Activated naive CD8-positive, alpha-beta T cell (primary cell): ENCODE data around the gene PTCD1.

Experiments used
- H3K27ac Mint-ChIP-seq: one replicate; pipeline ENCODE4 v1.8.0; 2021; ENCODE audit warnings: mixed read lengths
- H3K27me3 Mint-ChIP-seq: one replicate; pipeline ENCODE4 v1.8.0; 2021; ENCODE audit warnings: mixed read lengths
- H3K36me3 Mint-ChIP-seq: one replicate; pipeline ENCODE4 v1.8.0; 2021; ENCODE audit warnings: mixed read lengths
- H3K4me1 Mint-ChIP-seq: one replicate; pipeline ENCODE4 v1.8.0; 2021; ENCODE audit warnings: low read depth, mixed read lengths
- H3K4me3 Mint-ChIP-seq: one replicate; pipeline ENCODE4 v1.8.0; 2021; ENCODE audit warnings: mild to moderate bottlenecking, mixed read lengths
- H3K9me3 Mint-ChIP-seq: one replicate; pipeline ENCODE4 v1.8.0; 2021; ENCODE audit warnings: low read depth, mixed read lengths

The PTCD1 gene

GRCh38 chr7:99407872-99408378 lies 30.7 kb downstream of the PTCD1 start:
- Mint-ChIP-seq H3K27ac (peak overlapping the region; percentile 99), H3K4me1 (peaks cover 54% of the 10 kb centered on the region), H3K4me3 (peak overlapping the region; percentile 97), H3K9me3 (no peaks in the 10 kb centered on the region), H3K27me3 (no peaks in the 10 kb centered on the region), H3K36me3 (peaks cover 2% of the 10 kb centered on the region)

GRCh38 chr7:99406557-99406956 lies 32.0 kb downstream of the PTCD1 start:
- H3K4me3 Mint-ChIP-seq, result peak overlapping the region; percentile 97
- no peaks in the 10 kb centered on the region for H3K27me3 Mint-ChIP-seq
- peaks cover 4% of the 10 kb centered on the region for H3K36me3 Mint-ChIP-seq
- peaks cover 49% of the 10 kb centered on the region for H3K4me1 Mint-ChIP-seq
- no peaks in the 10 kb centered on the region for H3K9me3 Mint-ChIP-seq
- H3K27ac Mint-ChIP-seq, result peak overlapping the region; percentile 99

- peaks cover 37% of the 10 kb centered on the region for H3K4me1 Mint-ChIP-seq
- no peaks in the 10 kb centered on the region for H3K9me3 Mint-ChIP-seq
- H3K36me3 Mint-ChIP-seq, result peaks cover 4% of the 10 kb centered on the region
- peak overlapping the region; percentile 28 for H3K27ac Mint-ChIP-seq
- no peak overlapping the region for H3K4me3 Mint-ChIP-seq
- H3K27me3 Mint-ChIP-seq, result no peaks in the 10 kb centered on the region
Measured at GRCh38 chr7:99404977-99405320, 33.6 kb downstream of the PTCD1 start.

GRCh38 chr7:99404235-99404976 lies 34.2 kb downstream of the PTCD1 start:
- Mint-ChIP-seq H3K9me3 (no peaks in the 10 kb centered on the region), H3K4me1 (peaks cover 34% of the 10 kb centered on the region), H3K27ac (peak overlapping the region; percentile 77), H3K27me3 (no peaks in the 10 kb centered on the region), H3K4me3 (no peak overlapping the region), H3K36me3 (peaks cover 4% of the 10 kb centered on the region)

GRCh38 chr7:99403764-99404163 lies 34.8 kb downstream of the PTCD1 start:
- Mint-ChIP-seq H3K4me1 (peaks cover 34% of the 10 kb centered on the region), H3K4me3 (no peak overlapping the region), H3K27ac (peak overlapping the region; percentile 77), H3K27me3 (no peaks in the 10 kb centered on the region), H3K36me3 (peaks cover 5% of the 10 kb centered on the region), H3K9me3 (no peaks in the 10 kb centered on the region)

GRCh38 chr7:99402854-99403253 lies 35.7 kb downstream of the PTCD1 start:
- H3K9me3 Mint-ChIP-seq, result no peaks in the 10 kb centered on the region
- peaks cover 6% of the 10 kb centered on the region for H3K36me3 Mint-ChIP-seq
- no peak overlapping the region for H3K4me3 Mint-ChIP-seq
- peaks cover 34% of the 10 kb centered on the region for H3K4me1 Mint-ChIP-seq
- peak overlapping the region; percentile 4 for H3K27ac Mint-ChIP-seq
- no peaks in the 10 kb centered on the region for H3K27me3 Mint-ChIP-seq

- H3K27me3 Mint-ChIP-seq, result no peaks in the 10 kb centered on the region
- H3K36me3 Mint-ChIP-seq, result peaks cover 6% of the 10 kb centered on the region
- no peaks in the 10 kb centered on the region for H3K9me3 Mint-ChIP-seq
- H3K27ac Mint-ChIP-seq, result peak overlapping the region; percentile 16
- H3K4me1 Mint-ChIP-seq, result peaks cover 14% of the 10 kb centered on the region
- no peak overlapping the region for H3K4me3 Mint-ChIP-seq
Measured at GRCh38 chr7:99399597-99399996, 39.0 kb downstream of the PTCD1 start.

- H3K4me1 Mint-ChIP-seq, result peaks cover 12% of the 10 kb centered on the region
- no peak overlapping the region for H3K4me3 Mint-ChIP-seq
- no peaks in the 10 kb centered on the region for H3K27me3 Mint-ChIP-seq
- H3K27ac Mint-ChIP-seq, result peak overlapping the region; percentile 50
- no peaks in the 10 kb centered on the region for H3K9me3 Mint-ChIP-seq
- peaks cover 6% of the 10 kb centered on the region for H3K36me3 Mint-ChIP-seq
Measured at GRCh38 chr7:99398891-99399445, 39.6 kb downstream of the PTCD1 start.

- H3K9me3 Mint-ChIP-seq, result no peaks in the 10 kb centered on the region
- H3K4me1 Mint-ChIP-seq, result peaks cover 18% of the 10 kb centered on the region
- no peak overlapping the region for H3K4me3 Mint-ChIP-seq
- peaks cover 2% of the 10 kb centered on the region for H3K36me3 Mint-ChIP-seq
- H3K27ac Mint-ChIP-seq, result peak overlapping the region; percentile 76
- H3K27me3 Mint-ChIP-seq, result no peaks in the 10 kb centered on the region
Measured at GRCh38 chr7:99397297-99397983, 41.2 kb downstream of the PTCD1 start.

- peaks cover 2% of the 10 kb centered on the region for H3K36me3 Mint-ChIP-seq
- H3K27me3 Mint-ChIP-seq, result no peaks in the 10 kb centered on the region
- no peaks in the 10 kb centered on the region for H3K9me3 Mint-ChIP-seq
- H3K4me1 Mint-ChIP-seq, result peaks cover 21% of the 10 kb centered on the region
- H3K4me3 Mint-ChIP-seq, result no peak overlapping the region
- H3K27ac Mint-ChIP-seq, result peak overlapping the region; percentile 46
Measured at GRCh38 chr7:99396418-99397296, 41.9 kb downstream of the PTCD1 start.

- no peaks in the 10 kb centered on the region for H3K27me3 Mint-ChIP-seq
- H3K9me3 Mint-ChIP-seq, result no peaks in the 10 kb centered on the region
- peaks cover 19% of the 10 kb centered on the region for H3K4me1 Mint-ChIP-seq
- peak overlapping the region; percentile 46 for H3K27ac Mint-ChIP-seq
- H3K4me3 Mint-ChIP-seq, result no peak overlapping the region
- peaks cover 2% of the 10 kb centered on the region for H3K36me3 Mint-ChIP-seq
Measured at GRCh38 chr7:99395616-99396327, 42.8 kb downstream of the PTCD1 start.

- peaks cover 2% of the 10 kb centered on the region for H3K36me3 Mint-ChIP-seq
Measured at GRCh38 chr7:99394188-99394502, 44.5 kb downstream of the PTCD1 start.

GRCh38 chr7:99393355-99394187 lies 45.0 kb downstream of the PTCD1 start:
- H3K36me3 Mint-ChIP-seq, result no peaks in the 10 kb centered on the region
- H3K4me3 Mint-ChIP-seq, result peak overlapping the region; percentile 78
- H3K27ac Mint-ChIP-seq, result peak overlapping the region; percentile 75
- H3K4me1 Mint-ChIP-seq, result peaks cover 19% of the 10 kb centered on the region
- no peaks in the 10 kb centered on the region for H3K27me3 Mint-ChIP-seq
- no peaks in the 10 kb centered on the region for H3K9me3 Mint-ChIP-seq

More at GRCh38 chr7:99394188-99394502, 44.5 kb downstream of the PTCD1 start:
- Mint-ChIP-seq H3K4me1 (peaks cover 19% of the 10 kb centered on the region), H3K27ac (no peak overlapping the region), H3K9me3 (no peaks in the 10 kb centered on the region), H3K27me3 (no peaks in the 10 kb centered on the region), H3K4me3 (no peak overlapping the region)
